OCI-LY1 (cell line): ENCODE data around the gene TOR1A.

Experiments
- CTCF ChIP-seq: fragments of 200-600 bp; sonication (generic), shearing (Covaris generic); IDR thresholded peaks from 2 replicates; pipeline ENCODE4 v1.5.1; 2017; ENCODE audit warnings: mild to moderate bottlenecking, antibody characterized with exemption, low read length, moderate library complexity, mixed read lengths
- EZH2 ChIP-seq: fragments of 200-600 bp; sonication (generic), shearing (Covaris generic); IDR thresholded peaks from 2 replicates; pipeline ENCODE4 v1.8.0; 2017; ENCODE audit warnings: borderline replicate concordance, mixed run types, mild to moderate bottlenecking, antibody characterized with exemption, low read length, moderate library complexity, mixed read lengths

GRCh38 chr9:129770741-129771140 is 53.2 kb downstream of the TOR1A start:
- no peak for TF ChIP-seq CTCF
- no peak for TF ChIP-seq EZH2
